OCI-LY3 (cell line): ENCODE results near the gene MAPK8.

ENCODE experiments used
- EZH2phosphoT487 ChIP-seq: fragments of 200-600 bp; shearing (Covaris generic); IDR thresholded peaks from 2 replicates; pipeline ENCODE4 v1.6.1; 2018; ENCODE audit warnings: antibody characterized with exemption, mixed run types, low read depth
- TF ChIP-seq, protein P1 (sequence below): fragments of 200-600, 300-600 bp; sonication (generic); IDR thresholded peaks from 2 replicates; pipeline ENCODE4 v1.5.1; 2014; ENCODE audit warnings: antibody characterized with exemption, low read length, low read depth

DNA sequence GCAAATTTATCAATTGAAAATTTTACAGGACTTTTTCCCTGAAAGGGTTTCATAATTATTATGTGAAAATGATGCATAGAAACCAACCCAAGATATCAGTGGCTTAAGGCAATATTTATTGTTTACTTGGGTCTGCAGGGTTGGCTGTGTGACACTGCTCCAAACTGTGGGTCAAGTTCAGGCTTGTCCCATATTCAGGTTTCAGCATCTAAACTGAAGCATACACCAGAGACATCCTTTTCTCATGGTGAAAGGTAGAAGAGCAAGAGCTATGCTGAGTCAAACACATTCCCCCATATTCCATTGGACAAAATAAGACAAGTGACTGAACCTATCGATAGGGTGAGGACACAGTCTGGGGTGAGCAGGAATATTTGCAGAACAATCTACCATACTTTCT, 110.9 kb downstream of the MAPK8 start:
- TF ChIP-seq, protein P1, sequence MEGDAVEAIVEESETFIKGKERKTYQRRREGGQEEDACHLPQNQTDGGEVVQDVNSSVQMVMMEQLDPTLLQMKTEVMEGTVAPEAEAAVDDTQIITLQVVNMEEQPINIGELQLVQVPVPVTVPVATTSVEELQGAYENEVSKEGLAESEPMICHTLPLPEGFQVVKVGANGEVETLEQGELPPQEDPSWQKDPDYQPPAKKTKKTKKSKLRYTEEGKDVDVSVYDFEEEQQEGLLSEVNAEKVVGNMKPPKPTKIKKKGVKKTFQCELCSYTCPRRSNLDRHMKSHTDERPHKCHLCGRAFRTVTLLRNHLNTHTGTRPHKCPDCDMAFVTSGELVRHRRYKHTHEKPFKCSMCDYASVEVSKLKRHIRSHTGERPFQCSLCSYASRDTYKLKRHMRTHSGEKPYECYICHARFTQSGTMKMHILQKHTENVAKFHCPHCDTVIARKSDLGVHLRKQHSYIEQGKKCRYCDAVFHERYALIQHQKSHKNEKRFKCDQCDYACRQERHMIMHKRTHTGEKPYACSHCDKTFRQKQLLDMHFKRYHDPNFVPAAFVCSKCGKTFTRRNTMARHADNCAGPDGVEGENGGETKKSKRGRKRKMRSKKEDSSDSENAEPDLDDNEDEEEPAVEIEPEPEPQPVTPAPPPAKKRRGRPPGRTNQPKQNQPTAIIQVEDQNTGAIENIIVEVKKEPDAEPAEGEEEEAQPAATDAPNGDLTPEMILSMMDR = no peak
- TF ChIP-seq EZH2phosphoT487 = no peak
